ENCODE measurements around the gene NRG2.

- no peak for TF ChIP-seq CTCF (IDR thresholded peaks at IDR 0.05)
- no peak for TF ChIP-seq POLR2A (IDR thresholded peaks at IDR 0.05)
Measured at GRCh38 chr5:139897982-139898381, 145.1 kb downstream of the NRG2 start.

Data from ovary (tissue), 3 donors.